T-cell (primary cell): ENCODE results near the gene STX18. TPM values are rescaled to one million over a fixed set of nuclear protein-coding genes. Genes with fewer than 3 reads are reported as not detected.

Source experiments
- ATAC-seq, 4 experiments: fragments of 200-7000 bp in 3 of 4; fragments of 150-1000 bp in 1 of 4; cut with Tn5 transposase; replicated peaks in 1 of 4; 1 replicate in 3 of 4; 2 replicates in 1 of 4; pipeline ENCODE4 v1.10.0; 2021; ENCODE audit warnings: moderate library complexity in 3 of 4, mild to moderate bottlenecking in 2 of 4, moderate number of reproducible peaks in 1 of 4
- CTCF ChIA-PET, 2 donors: fragments of 300-600 bp; sonication (Branson Sonifier 250); formaldehyde crosslinking; loops; one replicate each; lab custom pipeline; 2022; ENCODE audit warnings: antibody characterized with exemption in 2 of 2; lab: Charles Lee
- POLR2A ChIA-PET, 2 donors: fragments of 300-600 bp; sonication (Branson Sonifier 250); formaldehyde crosslinking; loops; one replicate each; lab custom pipeline; 2022; ENCODE audit warnings: antibody characterized with exemption in 2 of 2; lab: Charles Lee
- DNase-seq, 35 experiments: peaks; one replicate each; pipeline versions ENCODE4 v3.0.0 to v3.0.0-alpha.2; 2013 to 2023
- H3K27ac ChIP-seq: one replicate; pipeline ENCODE4 v1.5.1; 2013; ENCODE audit warnings: low read length
- H3K27me3 ChIP-seq, 2 experiments: replicated peaks in 1 of 2; 1 replicate in 1 of 2; 2 replicates in 1 of 2; pipeline versions ENCODE4 v1.6.1 to v1.7.0; 2013; ENCODE audit warnings: low read length in 1 of 2, mixed read lengths in 1 of 2; ENCODE audit not compliant: control insufficient read depth in 2 of 2, insufficient read depth in 2 of 2; ENCODE audit errors: extremely low read depth in 1 of 2
- H3K36me3 ChIP-seq, 2 donors: 1 replicate in 1 of 2; 2 replicates in 1 of 2; pipeline versions ENCODE4 v1.6.1 to v1.7.0; 2013; ENCODE audit warnings: low read length in 1 of 2; ENCODE audit not compliant: control insufficient read depth in 2 of 2, insufficient read depth in 1 of 2; ENCODE audit errors: extremely low read depth in 1 of 2
- H3K4me1 ChIP-seq, 2 experiments: 1 replicate in 1 of 2; 2 replicates in 1 of 2; pipeline versions ENCODE4 v1.6.1 to v1.7.0; 2013; ENCODE audit warnings: low read length in 2 of 2, mixed read lengths in 1 of 2; ENCODE audit not compliant: insufficient read depth in 2 of 2, control insufficient read depth in 1 of 2; ENCODE audit errors: extremely low read depth in 1 of 2
- H3K4me3 ChIP-seq, 2 donors: 1 replicate in 1 of 2; 2 replicates in 1 of 2; pipeline versions ENCODE4 v1.5.1 to v1.7.0; 2013; ENCODE audit warnings: mild to moderate bottlenecking in 2 of 2, low read length in 1 of 2, moderate library complexity in 1 of 2; ENCODE audit not compliant: control insufficient read depth in 1 of 2; ENCODE audit errors: extremely low read depth in 1 of 2
- H3K9me3 ChIP-seq: 2 replicates; pipeline ENCODE4 v1.7.0; 2013
- H3K27ac Mint-ChIP-seq, 2 donors: one replicate each; pipeline ENCODE4 v1.8.0; 2020 to 2021; ENCODE audit warnings: mild to moderate bottlenecking in 2 of 2, mixed read lengths in 2 of 2
- H3K27me3 Mint-ChIP-seq, 2 donors: one replicate each; pipeline ENCODE4 v1.8.0; 2021 to 2022; ENCODE audit warnings: mixed read lengths in 2 of 2
- H3K36me3 Mint-ChIP-seq: one replicate; pipeline ENCODE4 v1.8.0; 2021; ENCODE audit warnings: mixed read lengths
- H3K4me1 Mint-ChIP-seq, 3 donors: one replicate each; pipeline ENCODE4 v1.8.0; 2020 to 2022; ENCODE audit warnings: mixed read lengths in 3 of 3, mild to moderate bottlenecking in 1 of 3
- H3K4me3 Mint-ChIP-seq, 3 donors: one replicate each; pipeline ENCODE4 v1.8.0; 2020 to 2022; ENCODE audit warnings: mild to moderate bottlenecking in 3 of 3, mixed read lengths in 3 of 3, moderate library complexity in 3 of 3
- H3K9me3 Mint-ChIP-seq, 3 donors: one replicate each; pipeline ENCODE4 v1.8.0; 2020 to 2022; ENCODE audit warnings: mixed read lengths in 3 of 3
- WGBS: methylation state at CpG from one replicate; pipeline ENCODE4 v1.1.5; 2013; ENCODE audit warnings: missing lambda C conversion rate; ENCODE audit not compliant: insufficient coverage; 5-methylcytosine and 5-hydroxymethylcytosine counted together
- total RNA-seq, 35 experiments: library from RNA in 6 of 35; stranded (reverse) in 6 of 35; fragments of 120-200 nt in 1 of 35; gene quantifications; one replicate each; pipeline versions ENCODE4 v1.2.1 to v1.2.4 and lab custom pipeline; 2013 to 2026

The STX18 gene
- total RNA-seq, 5 donors from 2014 or later (not counting 1 experiment from before 2014, with no cell fraction given), result 19.7 to 24.2 (median 22.3) TPM

DNA sequence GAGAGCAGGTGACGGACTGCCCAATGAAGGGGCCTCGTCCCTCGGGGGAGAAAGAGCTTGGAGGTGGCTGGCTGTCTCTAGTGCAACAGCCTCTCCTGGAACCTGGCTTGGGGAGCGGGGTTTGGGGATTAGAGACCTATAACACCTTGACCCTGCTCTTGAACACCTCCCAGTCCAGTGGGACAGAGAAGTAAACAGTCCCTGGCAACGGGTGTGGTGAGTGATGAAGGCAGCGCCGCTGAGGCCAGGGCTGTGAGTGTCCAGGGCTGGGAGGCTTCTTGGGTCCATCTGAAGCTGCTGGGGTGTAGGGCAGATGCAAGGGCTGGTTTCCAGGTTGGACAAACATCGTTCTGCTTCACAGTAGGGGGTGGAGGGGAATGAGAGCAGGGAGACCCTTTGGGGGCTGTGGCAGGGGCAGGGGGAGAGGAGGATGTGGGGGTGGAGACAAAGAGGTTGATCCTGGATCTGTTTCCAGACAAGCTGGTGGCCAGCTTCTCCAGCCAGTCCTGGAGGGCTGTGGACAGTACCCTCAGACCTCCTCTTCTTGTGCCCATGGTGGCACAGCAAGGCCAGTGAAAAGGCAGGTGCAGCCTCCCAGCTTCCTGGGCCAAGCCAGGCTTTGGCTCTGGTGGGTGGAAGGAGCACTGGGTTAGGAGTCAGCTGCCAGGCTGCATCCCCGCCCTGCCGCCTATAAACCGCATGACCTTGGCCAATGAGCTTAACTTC lies 151.2 kb downstream of the STX18 start:
- ChIA-PET CTCF (no interaction called here), POLR2A (no interaction called here)
- H3K9me3 Mint-ChIP-seq, result no peaks in the 10 kb centered on the region
- H3K4me3 ChIP-seq, result no peak overlapping the region
- H3K27me3 Mint-ChIP-seq, result peaks cover 4 to 14% of the 10 kb centered on the region in 2 donors
- ATAC-seq (no peak), DNase-seq (no peak)
- H3K27me3 ChIP-seq, result peaks cover 0 to 34% of the 10 kb centered on the region in 2 experiments
- H3K27ac Mint-ChIP-seq, result no peak overlapping the region
- peaks cover 2 to 21% of the 10 kb centered on the region in 2 experiments for H3K4me1 ChIP-seq
- peaks cover 10% of the 10 kb centered on the region for H3K36me3 Mint-ChIP-seq
- H3K27ac ChIP-seq, result no peak overlapping the region
- no peak overlapping the region for H3K4me3 Mint-ChIP-seq
- H3K9me3 ChIP-seq, result no peaks in the 10 kb centered on the region
- WGBS, result 86% methylated on average over 5 of the region's 11 CpGs
- peaks cover 0 to 11% of the 10 kb centered on the region in 2 donors for H3K36me3 ChIP-seq
- H3K4me1 Mint-ChIP-seq, result peaks cover 11 to 19% (median 13%) of the 10 kb centered on the region in 3 donors

DNA sequence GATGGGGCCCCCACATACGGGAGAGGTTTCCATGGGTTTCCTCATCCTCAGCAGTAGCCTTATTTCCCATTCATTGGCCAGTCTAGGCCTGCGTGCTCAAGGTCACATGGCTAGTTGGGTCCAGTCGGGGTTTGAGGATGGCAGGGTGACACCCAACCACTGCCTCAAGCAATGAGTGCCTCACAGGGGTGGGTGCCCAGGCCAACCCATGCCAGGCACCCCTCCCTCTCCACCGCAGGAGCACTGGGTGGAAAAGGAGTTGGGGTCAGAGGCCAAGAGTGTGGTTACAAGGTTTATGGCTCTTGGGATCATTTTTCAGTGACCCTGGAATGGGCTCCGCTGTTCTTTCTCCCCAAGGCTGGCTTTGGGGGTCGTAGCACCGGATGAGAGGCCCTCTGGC lies 151.8 kb downstream of the STX18 start:
- DNase-seq, result no peak
- no peak for ATAC-seq
- whole genome bisulfite sequencing, result 66% methylated on average over 4 of the region's 7 CpGs
- Mint-ChIP-seq H3K9me3 (no peaks in the 10 kb centered on the region), H3K27ac (no peak overlapping the region), H3K36me3 (peaks cover 10% of the 10 kb centered on the region), H3K4me3 (no peak overlapping the region), H3K27me3 (peaks cover 5 to 15% of the 10 kb centered on the region in 2 donors), H3K4me1 (peaks cover 11 to 19% (median 14%) of the 10 kb centered on the region in 3 donors)
- ChIA-PET CTCF (no interaction called here), POLR2A (no interaction called here)
- Histone ChIP-seq H3K27ac (no peak overlapping the region), H3K4me3 (no peak overlapping the region), H3K27me3 (peaks cover 0 to 40% of the 10 kb centered on the region in 2 experiments), H3K4me1 (peaks cover 2 to 27% of the 10 kb centered on the region in 2 experiments), H3K9me3 (no peaks in the 10 kb centered on the region), H3K36me3 (peaks cover 0 to 11% of the 10 kb centered on the region in 2 donors)

DNA sequence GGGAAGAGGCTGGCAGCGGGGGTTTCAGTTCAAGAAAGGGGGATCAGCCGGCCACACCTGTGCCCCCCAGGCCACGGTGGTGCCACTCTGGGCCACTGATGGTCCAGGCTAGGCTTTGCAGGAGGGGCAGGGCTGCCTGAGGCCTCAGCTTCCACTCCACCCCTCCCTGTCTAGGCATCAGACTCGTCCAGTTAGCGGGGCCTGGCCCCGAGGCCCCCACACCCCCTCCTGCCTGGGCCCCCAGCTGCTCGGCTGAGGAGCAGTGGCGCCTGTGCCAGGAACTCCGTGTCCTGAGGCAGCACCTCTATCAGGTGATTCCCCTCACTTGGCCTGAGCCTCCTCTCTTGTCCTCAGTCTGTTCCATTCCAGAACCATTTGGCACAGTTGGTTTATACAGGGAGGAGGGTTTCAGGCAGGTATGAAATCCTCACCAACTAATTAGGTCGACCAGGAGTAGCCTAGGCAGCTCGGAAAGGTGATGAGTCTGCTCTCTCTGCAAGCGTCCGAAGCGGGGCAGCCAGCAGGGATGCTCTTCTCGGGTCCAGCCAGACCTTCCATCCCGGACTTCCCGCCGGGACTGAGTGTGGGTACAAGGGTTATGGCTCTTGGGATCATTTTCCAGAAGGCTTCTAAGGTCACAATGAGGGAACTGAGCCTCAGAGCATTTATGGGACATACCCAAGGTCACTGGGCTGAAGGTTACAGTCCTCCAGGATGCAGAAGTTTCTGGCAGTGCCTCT lies 152.8 kb downstream of the STX18 start:
- peaks cover 2 to 30% of the 10 kb centered on the region in 2 experiments for H3K4me1 ChIP-seq
- ATAC-seq (no peak), DNase-seq (no peak)
- H3K27me3 ChIP-seq, result peaks cover 0 to 44% of the 10 kb centered on the region in 2 experiments
- ChIA-PET CTCF (no interaction called here), POLR2A (no interaction called here)
- Mint-ChIP-seq H3K4me3 (peak overlapping the region in 1 of 3 donors; percentile 86), H3K27ac (no peak overlapping the region), H3K9me3 (no peaks in the 10 kb centered on the region), H3K27me3 (peaks cover 14 to 25% of the 10 kb centered on the region in 2 donors), H3K36me3 (peaks cover 7% of the 10 kb centered on the region), H3K4me1 (peaks cover 11 to 21% (median 20%) of the 10 kb centered on the region in 3 donors)
- H3K4me3 ChIP-seq, result no peak overlapping the region
- H3K9me3 ChIP-seq, result no peaks in the 10 kb centered on the region
- H3K27ac ChIP-seq, result no peak overlapping the region
- 90% methylated on average over 15 of the region's 18 CpGs for WGBS
- peaks cover 0 to 11% of the 10 kb centered on the region in 2 donors for H3K36me3 ChIP-seq

DNA sequence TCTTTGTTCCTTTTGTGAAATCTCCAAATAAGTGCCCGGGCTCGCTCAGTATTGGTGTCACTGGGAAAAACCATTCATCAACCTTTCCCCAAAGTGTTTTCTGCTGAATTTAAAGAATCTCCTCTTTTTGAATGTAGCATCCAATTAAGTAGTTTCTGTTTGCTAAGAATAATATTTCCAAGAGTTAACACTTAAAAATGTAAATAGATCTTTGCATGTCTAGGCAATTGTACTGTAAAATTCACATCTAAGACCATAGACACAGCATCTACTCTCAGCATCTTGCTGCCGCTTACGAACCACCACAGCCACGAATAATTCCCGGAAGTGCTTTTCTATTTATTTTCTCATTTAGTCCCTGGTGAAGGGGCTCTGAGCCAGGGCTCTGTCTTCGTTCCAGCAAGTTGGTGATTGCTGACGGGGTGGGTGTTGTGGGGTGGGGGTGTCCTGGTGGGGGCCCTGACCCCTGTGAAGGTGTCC lies 153.5 kb downstream of the STX18 start:
- Histone ChIP-seq H3K9me3 (no peaks in the 10 kb centered on the region), H3K36me3 (peaks cover 0 to 9% of the 10 kb centered on the region in 2 donors), H3K27ac (no peak overlapping the region), H3K27me3 (peaks cover 0 to 48% of the 10 kb centered on the region in 2 experiments), H3K4me1 (peaks cover 2 to 30% of the 10 kb centered on the region in 2 experiments), H3K4me3 (peak overlapping the region in 1 of 2 donors; percentile 60)
- no peaks in the 10 kb centered on the region for H3K9me3 Mint-ChIP-seq
- WGBS, result 100% methylated on average over 2 of the region's 8 CpGs
- ChIA-PET POLR2A (no interaction called here), CTCF (no interaction called here)
- DNase-seq, result peak in 1 of 35 experiments; percentile 11
- ATAC-seq, result no peak
- peaks cover 11 to 21% (median 20%) of the 10 kb centered on the region in 3 donors for H3K4me1 Mint-ChIP-seq
- peak overlapping the region in 1 of 2 donors; percentile 28 for H3K27ac Mint-ChIP-seq
- H3K27me3 Mint-ChIP-seq, result peaks cover 16 to 27% of the 10 kb centered on the region in 2 donors
- peaks cover 7% of the 10 kb centered on the region for H3K36me3 Mint-ChIP-seq
- peak overlapping the region; percentile 56 to 86 (median 78) for H3K4me3 Mint-ChIP-seq

DNA sequence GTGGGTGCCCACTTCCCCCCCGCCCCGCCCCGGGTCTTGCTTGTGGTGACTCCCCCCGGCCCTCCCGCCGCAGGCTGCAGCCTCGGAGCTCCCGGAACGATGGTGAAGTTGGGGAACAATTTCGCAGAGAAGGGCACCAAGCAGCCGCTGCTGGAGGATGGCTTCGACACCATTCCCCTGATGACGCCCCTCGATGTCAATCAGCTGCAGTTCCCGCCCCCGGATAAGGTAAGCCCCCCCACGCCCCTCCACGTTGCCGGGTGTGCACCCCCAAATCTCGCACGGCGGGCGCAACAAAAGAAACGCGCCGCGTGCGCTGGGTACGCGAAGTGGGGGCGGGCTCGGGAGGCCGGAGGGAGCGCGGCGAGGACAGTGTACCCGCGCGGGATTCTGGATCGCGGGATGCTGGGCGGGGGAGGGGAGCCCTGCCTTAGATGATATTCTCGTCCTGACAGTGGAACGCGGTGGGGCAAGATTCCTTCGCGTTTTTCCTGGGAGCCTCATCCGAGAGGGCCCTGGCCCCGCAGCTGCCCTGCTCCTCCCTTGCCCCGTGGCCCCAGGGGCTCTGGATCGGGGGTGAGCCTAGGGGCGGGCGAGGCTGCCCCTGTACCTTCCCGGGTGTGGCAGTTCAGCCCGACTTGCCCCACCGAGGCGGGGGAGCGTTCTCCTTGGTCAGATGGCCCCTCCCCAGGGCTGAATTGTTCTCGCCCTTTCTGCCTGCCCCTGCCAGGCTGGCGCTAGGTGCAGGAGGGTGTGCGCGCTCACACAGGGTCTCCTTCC lies 154.1 kb downstream of the STX18 start:
- H3K4me3 Mint-ChIP-seq, result peak overlapping the region; percentile 58 to 86 (median 78)
- ChIA-PET CTCF (no interaction called here), POLR2A (no interaction called here)
- no peaks in the 10 kb centered on the region for H3K9me3 Mint-ChIP-seq
- DNase-seq, result peak in 28 of 35 experiments; percentile 7 to 54 (median 22)
- H3K9me3 ChIP-seq, result no peaks in the 10 kb centered on the region
- peaks cover 11 to 21% (median 20%) of the 10 kb centered on the region in 3 donors for H3K4me1 Mint-ChIP-seq
- peak overlapping the region; percentile 19 for H3K27ac ChIP-seq
- H3K36me3 ChIP-seq, result peaks cover 0 to 7% of the 10 kb centered on the region in 2 donors
- H3K36me3 Mint-ChIP-seq, result peaks cover 7% of the 10 kb centered on the region
- H3K4me1 ChIP-seq, result peaks cover 2 to 30% of the 10 kb centered on the region in 2 experiments
- WGBS, result 2% methylated on average over 57 of the region's 62 CpGs
- H3K27ac Mint-ChIP-seq, result peak overlapping the region in 1 of 2 donors; percentile 28
- peaks cover 18 to 27% of the 10 kb centered on the region in 2 donors for H3K27me3 Mint-ChIP-seq
- peak; percentile 2 to 51 (median 7) for ATAC-seq
- H3K4me3 ChIP-seq, result peak overlapping the region; percentile 47 to 60
- H3K27me3 ChIP-seq, result peaks cover 0 to 48% of the 10 kb centered on the region in 2 experiments
